ENCODE measurements around the gene IFIT1B. TPM values are rescaled to one million over a fixed set of nuclear protein-coding genes. Genes with fewer than 3 reads are reported as not detected.

The IFIT1B gene
- total RNA-seq, 2 experiments from 2014 or later = 0.11 to 0.14 TPM

DNA sequence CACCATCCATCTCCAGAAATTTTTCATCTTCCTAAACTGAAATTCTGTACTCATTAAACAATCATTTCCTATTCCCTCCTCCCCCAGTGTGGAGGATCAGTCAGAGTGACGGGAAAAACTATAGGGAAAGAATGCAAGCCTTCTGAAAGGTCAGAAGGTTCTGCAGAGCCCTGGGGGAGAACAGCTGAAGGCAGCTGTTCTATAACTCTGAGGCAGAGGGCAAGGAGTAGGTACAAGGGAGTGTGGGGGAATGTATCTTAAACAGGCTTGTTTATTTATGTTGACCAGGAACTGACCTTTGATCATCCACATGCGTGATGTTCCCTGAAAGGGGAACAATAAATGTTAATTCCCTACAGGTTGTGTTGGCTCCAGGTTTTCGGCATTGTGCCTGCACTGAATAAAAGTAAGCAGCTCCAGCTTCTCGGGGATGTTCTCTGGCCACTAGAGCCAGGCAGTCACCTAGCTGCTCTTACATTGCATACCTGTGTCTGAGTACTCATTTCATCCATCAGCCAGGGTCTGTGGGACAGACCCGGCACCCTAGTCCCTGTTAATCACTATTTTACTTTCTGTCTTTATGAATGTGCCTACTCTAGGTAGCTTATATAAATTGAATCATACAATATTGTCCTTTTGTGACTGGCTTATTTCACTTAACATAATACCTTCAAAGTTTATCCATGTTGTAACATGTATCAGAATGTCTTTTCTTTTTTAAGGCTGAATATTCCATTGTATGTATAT, 20.3 kb downstream of the IFIT1B start:
- H3K36me3 ChIP-seq (ENCODE audit: insufficient read depth, low read length) = peaks cover 5% of the 10 kb centered on the region
- ChIA-PET CTCF (no interaction called here), POLR2A (no interaction called here)
- H3K9me3 Mint-ChIP-seq = no peaks in the 10 kb centered on the region
- TF ChIP-seq, protein P1, sequence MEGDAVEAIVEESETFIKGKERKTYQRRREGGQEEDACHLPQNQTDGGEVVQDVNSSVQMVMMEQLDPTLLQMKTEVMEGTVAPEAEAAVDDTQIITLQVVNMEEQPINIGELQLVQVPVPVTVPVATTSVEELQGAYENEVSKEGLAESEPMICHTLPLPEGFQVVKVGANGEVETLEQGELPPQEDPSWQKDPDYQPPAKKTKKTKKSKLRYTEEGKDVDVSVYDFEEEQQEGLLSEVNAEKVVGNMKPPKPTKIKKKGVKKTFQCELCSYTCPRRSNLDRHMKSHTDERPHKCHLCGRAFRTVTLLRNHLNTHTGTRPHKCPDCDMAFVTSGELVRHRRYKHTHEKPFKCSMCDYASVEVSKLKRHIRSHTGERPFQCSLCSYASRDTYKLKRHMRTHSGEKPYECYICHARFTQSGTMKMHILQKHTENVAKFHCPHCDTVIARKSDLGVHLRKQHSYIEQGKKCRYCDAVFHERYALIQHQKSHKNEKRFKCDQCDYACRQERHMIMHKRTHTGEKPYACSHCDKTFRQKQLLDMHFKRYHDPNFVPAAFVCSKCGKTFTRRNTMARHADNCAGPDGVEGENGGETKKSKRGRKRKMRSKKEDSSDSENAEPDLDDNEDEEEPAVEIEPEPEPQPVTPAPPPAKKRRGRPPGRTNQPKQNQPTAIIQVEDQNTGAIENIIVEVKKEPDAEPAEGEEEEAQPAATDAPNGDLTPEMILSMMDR (IDR thresholded peaks at IDR 0.05) = no peak
- H3K4me3 ChIP-seq (ENCODE audit: low read length) = no peak overlapping the region
- no peak overlapping the region for H3K4me3 Mint-ChIP-seq
- H3K27me3 ChIP-seq (ENCODE audit: control insufficient read depth in 1 of 2, insufficient read depth in 2 of 2, low read length in 2 of 2) = no peaks in the 10 kb centered on the region
- no peak for ATAC-seq (ENCODE audit: poor library complexity)
- H3K4me1 Mint-ChIP-seq (ENCODE audit: low read depth) = peaks cover 72% of the 10 kb centered on the region
- no peaks in the 10 kb centered on the region for H3K9me3 ChIP-seq (ENCODE audit: control insufficient read depth in 1 of 2, insufficient read depth in 1 of 2, low read length in 2 of 2)
- H3K27ac ChIP-seq (ENCODE audit: low read depth in 1 of 2, low read length in 2 of 2) = no peak overlapping the region
- no peak overlapping the region for H3K27ac Mint-ChIP-seq
- H3K4me1 ChIP-seq (ENCODE audit: insufficient read depth, low read length) = peaks cover 10% of the 10 kb centered on the region
- H3K36me3 Mint-ChIP-seq (ENCODE audit: low read depth) = peaks cover 65% of the 10 kb centered on the region
- no peaks in the 10 kb centered on the region for H3K27me3 Mint-ChIP-seq
- no peak for DNase-seq
- intact Hi-C loops (cut with DNase I, micrococcal nuclease) = no loop called here

DNA sequence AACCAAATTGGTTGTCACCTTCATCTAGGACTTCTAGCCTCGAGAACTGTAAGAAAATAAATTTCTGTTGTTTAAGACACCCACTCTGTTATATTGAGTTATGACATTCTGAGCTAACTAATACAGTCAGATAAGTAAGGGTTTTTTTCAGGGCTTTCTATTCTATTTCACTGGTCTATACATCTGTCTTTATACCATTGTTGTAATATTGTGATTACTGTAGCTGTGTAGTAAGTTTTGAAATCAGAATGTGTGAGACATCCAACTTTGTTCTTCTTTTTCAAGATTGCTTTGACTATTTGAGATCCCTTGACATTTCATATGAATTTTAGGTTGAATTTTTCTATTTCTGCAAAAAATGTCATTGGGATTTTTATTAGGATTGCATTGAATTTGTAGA, 22.1 kb downstream of the IFIT1B start:
- Mint-ChIP-seq H3K27me3 (no peaks in the 10 kb centered on the region), H3K4me3 (no peak overlapping the region), H3K27ac (no peak overlapping the region), H3K36me3 (ENCODE audit: low read depth) (peaks cover 80% of the 10 kb centered on the region), H3K9me3 (no peaks in the 10 kb centered on the region), H3K4me1 (ENCODE audit: low read depth) (peaks cover 54% of the 10 kb centered on the region)
- Histone ChIP-seq H3K4me3 (ENCODE audit: low read length) (no peak overlapping the region), H3K36me3 (ENCODE audit: insufficient read depth, low read length) (peaks cover 15% of the 10 kb centered on the region), H3K9me3 (ENCODE audit: control insufficient read depth in 1 of 2, insufficient read depth in 1 of 2, low read length in 2 of 2) (no peaks in the 10 kb centered on the region), H3K4me1 (ENCODE audit: insufficient read depth, low read length) (peaks cover 3% of the 10 kb centered on the region), H3K27me3 (ENCODE audit: control insufficient read depth in 1 of 2, insufficient read depth in 2 of 2, low read length in 2 of 2) (no peaks in the 10 kb centered on the region), H3K27ac (ENCODE audit: low read depth in 1 of 2, low read length in 2 of 2) (no peak overlapping the region)
- TF ChIP-seq, protein P1 (IDR thresholded peaks at IDR 0.05) = no peak
- CTCF ChIA-PET = no interaction called here
- DNase-seq (no peak), ATAC-seq (ENCODE audit: poor library complexity) (no peak)
- POLR2A ChIA-PET = interaction anchor here (0.7 to 1.4 kb wide), 2 partner anchors 15 to 454 kb away, joined by 3 to 9 read pairs; partner anchors contain the start of gene IFIT5
- intact Hi-C loops (cut with DNase I, micrococcal nuclease) = no loop called here

DNA sequence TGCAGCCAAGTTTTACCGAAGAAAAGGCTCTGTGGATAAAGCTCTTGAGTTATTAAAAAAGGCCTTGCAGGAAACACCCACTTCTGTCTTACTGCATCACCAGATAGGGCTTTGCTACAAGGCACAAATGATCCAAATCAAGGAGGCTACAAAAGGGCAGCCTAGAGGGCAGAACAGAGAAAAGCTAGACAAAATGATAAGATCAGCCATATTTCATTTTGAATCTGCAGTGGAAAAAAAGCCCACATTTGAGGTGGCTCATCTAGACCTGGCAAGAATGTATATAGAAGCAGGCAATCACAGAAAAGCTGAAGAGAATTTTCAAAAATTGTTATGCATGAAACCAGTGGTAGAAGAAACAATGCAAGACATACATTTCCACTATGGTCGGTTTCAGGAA, 25.2 kb downstream of the IFIT1B start:
- no peak overlapping the region for H3K27ac ChIP-seq (ENCODE audit: low read depth in 1 of 2, low read length in 2 of 2)
- intact Hi-C loops (cut with DNase I, micrococcal nuclease) = no loop called here
- no peaks in the 10 kb centered on the region for H3K4me1 ChIP-seq (ENCODE audit: insufficient read depth, low read length)
- H3K27ac Mint-ChIP-seq = no peak overlapping the region
- POLR2A ChIA-PET = interaction anchor here (1.1 to 2.9 kb wide), 3 partner anchors 11 to 13 kb away, joined by 3 to 10 read pairs (median 3); partner anchors contain the start of genes IFIT1 and IFIT5
- H3K4me3 ChIP-seq (ENCODE audit: low read length) = no peak overlapping the region
- ATAC-seq (ENCODE audit: poor library complexity) = no peak
- H3K27me3 Mint-ChIP-seq = no peaks in the 10 kb centered on the region
- no peaks in the 10 kb centered on the region for H3K9me3 Mint-ChIP-seq
- H3K36me3 ChIP-seq (ENCODE audit: insufficient read depth, low read length) = peaks cover 15% of the 10 kb centered on the region
- CTCF ChIA-PET = interaction anchor here (0.9 kb wide), 1 partner anchor 33 kb away, joined by 4 read pairs; no protein-coding TSS in a partner anchor
- TF ChIP-seq, protein P1 (IDR thresholded peaks at IDR 0.05) = no peak
- peaks cover 27% of the 10 kb centered on the region for H3K4me1 Mint-ChIP-seq (ENCODE audit: low read depth)
- no peak overlapping the region for H3K4me3 Mint-ChIP-seq
- H3K36me3 Mint-ChIP-seq (ENCODE audit: low read depth) = peaks cover 68% of the 10 kb centered on the region
- H3K9me3 ChIP-seq (ENCODE audit: control insufficient read depth in 1 of 2, insufficient read depth in 1 of 2, low read length in 2 of 2) = no peaks in the 10 kb centered on the region
- no peak for DNase-seq
- no peaks in the 10 kb centered on the region for H3K27me3 ChIP-seq (ENCODE audit: control insufficient read depth in 1 of 2, insufficient read depth in 2 of 2, low read length in 2 of 2)

Measured in CD4-positive, alpha-beta T cell (primary cell).